Eye (tissue), 1 donor: ENCODE results near the gene TTC5.
"Not testable (repeated sequence)": the region's sequence is repeated elsewhere in the genome, so short reads cannot be mapped to it uniquely, and the experiment has no call there.

Experiments
- DNase-seq: peaks from one replicate; pipeline ENCODE4 v3.0.0-alpha.2; 2015

The TTC5 gene

GRCh38 chr14:20302042-20302755 lies 3.6 kb downstream of the TTC5 start:
- no peak for DNase-seq

DNA sequence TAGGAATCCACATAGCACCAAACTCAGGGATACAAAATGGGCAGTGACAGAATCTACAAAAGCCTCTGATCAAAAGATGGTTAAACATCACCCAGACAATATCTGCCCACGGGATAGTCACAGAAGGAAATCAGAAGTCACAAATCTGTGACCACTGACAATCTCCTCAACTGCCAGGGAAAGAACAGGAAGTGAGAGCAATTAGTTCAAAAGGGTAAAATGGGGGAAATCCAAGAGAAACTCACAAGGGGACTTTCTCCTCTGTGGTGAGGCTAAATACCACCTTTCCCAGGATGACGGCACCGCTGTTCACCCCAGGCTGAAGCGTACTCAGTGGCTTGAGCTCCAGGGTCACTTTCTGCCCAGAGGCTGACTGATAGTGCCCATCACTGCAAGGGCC lies 10.7 kb downstream of the TTC5 start:
- DNase-seq = no peak

- DNase-seq = no peak
Observed at GRCh38 chr14:20294636-20295035, 11.1 kb downstream of the TTC5 start.

DNA sequence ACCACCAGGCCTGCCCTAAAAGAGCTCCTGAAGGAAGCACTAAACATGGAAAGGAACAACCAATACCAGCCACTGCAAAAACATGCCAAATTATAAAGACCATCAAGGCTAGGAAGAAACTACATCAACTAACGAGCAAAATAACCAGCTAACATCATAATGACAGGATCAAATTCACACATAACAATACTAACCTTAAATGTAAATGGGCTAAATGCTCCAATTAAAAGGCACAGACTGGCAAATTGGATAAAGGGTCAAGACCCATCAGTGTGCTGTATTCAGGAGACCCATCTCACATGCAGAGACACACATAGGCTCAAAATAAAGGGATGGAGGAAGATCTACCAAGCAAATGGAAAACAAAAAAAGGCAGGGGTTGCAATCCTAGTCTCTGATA lies 23.8 kb downstream of the TTC5 start:
- DNase-seq = not testable (repeated sequence)

DNA sequence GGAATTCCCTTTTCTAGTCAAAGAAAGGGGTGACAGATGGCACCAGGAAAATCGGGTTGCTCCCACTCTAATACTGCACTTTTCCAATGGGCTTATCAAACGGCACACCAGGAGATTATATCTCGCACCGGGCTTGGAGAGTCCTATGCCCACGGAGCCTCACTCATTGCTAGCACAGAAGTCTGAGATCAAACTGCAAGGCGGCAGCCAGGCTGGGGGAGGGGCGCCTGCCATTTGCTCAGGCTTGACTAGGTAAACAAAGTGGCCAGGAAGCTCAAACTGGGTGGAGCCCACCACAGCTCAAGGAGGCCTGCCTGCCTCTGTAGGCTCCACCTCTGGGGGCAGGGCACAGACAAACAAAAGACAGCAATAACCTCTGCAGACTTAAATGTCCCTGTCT lies 25.5 kb downstream of the TTC5 start:
- not testable (repeated sequence) for DNase-seq

DNA sequence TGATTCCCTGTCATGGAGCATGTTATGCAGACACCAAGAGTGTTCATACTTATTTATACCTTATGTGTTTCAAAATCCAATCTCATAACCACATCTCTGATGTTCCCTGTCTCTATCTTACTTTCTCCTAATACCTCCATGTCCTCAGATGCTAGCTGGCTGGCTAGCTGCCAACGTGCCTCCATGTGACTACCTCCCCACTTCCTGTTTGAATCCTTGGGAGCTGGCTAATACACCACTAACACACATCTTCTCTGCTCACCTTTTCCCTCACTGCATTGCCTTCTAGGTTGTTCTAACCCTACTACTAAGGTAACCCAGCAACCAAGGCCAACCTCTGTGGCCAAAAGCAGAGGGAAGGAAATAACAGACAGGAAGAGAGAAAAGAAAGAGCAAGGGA lies 27.3 kb downstream of the TTC5 start:
- no peak for DNase-seq

- DNase-seq = no peak
Observed at GRCh38 chr14:20277409-20277808, 28.3 kb downstream of the TTC5 start.

GRCh38 chr14:20274062-20274461 lies 31.7 kb downstream of the TTC5 start:
- no peak for DNase-seq

DNA sequence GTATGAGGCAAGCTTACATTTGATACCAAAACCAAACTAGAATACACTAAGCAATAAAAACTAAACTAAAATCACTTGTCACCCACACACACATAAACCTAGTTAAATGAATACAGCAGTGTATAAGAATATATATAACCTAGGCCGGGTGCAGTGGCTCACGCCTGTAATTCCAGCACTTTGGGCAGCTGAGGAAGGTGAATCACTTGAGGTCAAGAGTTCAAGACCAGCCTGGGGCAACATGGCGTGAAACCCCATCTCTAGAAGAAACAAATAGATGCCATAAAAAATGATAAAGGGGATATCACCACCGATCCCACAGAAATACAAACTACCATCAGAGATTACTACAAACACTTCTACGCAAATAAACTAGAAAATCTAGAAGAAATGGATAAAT lies 41.4 kb downstream of the TTC5 start:
- not testable (repeated sequence) for DNase-seq

- DNase-seq = peak; percentile 4
Observed at GRCh38 chr14:20262642-20263128, 43.1 kb downstream of the TTC5 start.

DNA sequence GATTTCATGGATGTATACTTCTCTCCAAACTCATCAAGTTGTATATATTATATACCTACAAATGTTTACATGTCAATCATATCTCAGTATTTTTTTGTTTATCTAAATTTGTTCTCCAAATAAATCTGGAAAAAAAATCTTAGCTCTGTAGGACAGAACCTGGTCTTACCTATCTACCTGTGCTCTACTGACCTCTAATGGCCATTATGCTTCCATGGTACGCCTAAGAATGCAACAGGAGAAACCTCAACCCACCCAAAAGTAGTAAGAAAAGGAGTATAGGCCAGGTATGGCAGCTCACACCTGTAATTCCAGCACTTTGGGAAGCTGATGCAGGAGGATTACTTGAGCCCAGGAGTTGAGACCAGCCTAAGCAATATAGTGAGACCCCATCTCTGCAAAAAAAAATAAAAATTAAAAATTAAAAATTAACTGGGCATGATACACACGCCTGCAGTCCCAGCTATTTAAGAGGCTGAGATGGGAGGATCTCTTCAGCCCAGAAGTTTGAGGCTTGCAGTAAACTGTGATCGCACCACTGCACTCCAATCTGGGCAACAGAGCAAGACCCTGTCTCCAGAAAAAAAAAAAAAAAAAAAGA lies 58.0 kb downstream of the TTC5 start:
- no peak for DNase-seq
